DND-41 (cell line): ENCODE data around the gene DCLK1.

Experiments
- ATAC-seq: fragments of 200-7000 bp; cut with Tn5 transposase; 3 replicates; pipeline ENCODE4 v1.9.1; 2021; ENCODE audit warnings: low read depth; ENCODE audit not compliant: insufficient read depth
- DNase-seq: peaks from one replicate; pipeline ENCODE4 v3.0.0-alpha.2; 2020
- H2AFZ ChIP-seq: 2 replicates; pipeline ENCODE4 v1.6.0; 2012; ENCODE audit warnings: low read depth, low read length
- H3K27ac ChIP-seq: 2 replicates; pipeline ENCODE4 v1.5.1; 2012; ENCODE audit warnings: low read length, inconsistent platforms
- H3K27me3 ChIP-seq: fragments of 200-600 bp; sonication (generic); 2 replicates; pipeline ENCODE4 v1.6.0; 2012; ENCODE audit warnings: low read length, mild to moderate bottlenecking, inconsistent platforms; ENCODE audit not compliant: insufficient read depth, poor library complexity
- H3K36me3 ChIP-seq: 2 replicates; pipeline ENCODE4 v1.5.1; 2012; ENCODE audit warnings: low read length, inconsistent platforms; ENCODE audit not compliant: insufficient read depth
- H3K4me1 ChIP-seq: 2 replicates; pipeline ENCODE4 v1.5.1; 2012; ENCODE audit warnings: mild to moderate bottlenecking, low read length; ENCODE audit not compliant: insufficient read depth
- H3K4me2 ChIP-seq: 2 replicates; pipeline ENCODE4 v1.6.0; 2012; ENCODE audit warnings: mild to moderate bottlenecking, moderate library complexity, low read length, inconsistent platforms; ENCODE audit not compliant: insufficient read depth
- H3K4me3 ChIP-seq, 2 experiments: fragments of 200-600 bp in 1 of 2; shearing (Covaris generic) in 1 of 2; 2 replicates each; pipeline ENCODE4 v1.5.1; 2012 to 2016; ENCODE audit warnings: inconsistent platforms in 2 of 2, low read length in 2 of 2, mild to moderate bottlenecking in 2 of 2, low read depth in 1 of 2, moderate library complexity in 1 of 2
- H3K79me2 ChIP-seq: 2 replicates; pipeline ENCODE4 v1.6.0; 2012; ENCODE audit warnings: low read length, inconsistent platforms; ENCODE audit not compliant: insufficient read depth
- H3K9ac ChIP-seq: 2 replicates; pipeline ENCODE4 v1.6.0; 2012; ENCODE audit warnings: low read depth, mild to moderate bottlenecking, inconsistent platforms, low read length, moderate library complexity
- H3K9me3 ChIP-seq: 2 replicates; pipeline ENCODE4 v1.5.1; 2012; ENCODE audit warnings: low read length, moderate library complexity, mild to moderate bottlenecking, inconsistent platforms; ENCODE audit not compliant: insufficient read depth, severe bottlenecking
- H4K20me1 ChIP-seq: 2 replicates; pipeline ENCODE4 v1.6.0; 2012; ENCODE audit warnings: low read length; ENCODE audit not compliant: insufficient read depth
- EZH2 ChIP-seq: IDR thresholded peaks from 3 replicates; pipeline ENCODE4 v1.6.1; 2012; ENCODE audit warnings: borderline replicate concordance, low read depth, mild to moderate bottlenecking, moderate library complexity, low read length, inconsistent platforms; ENCODE audit not compliant: severe bottlenecking
- TF ChIP-seq, protein P1 (sequence below): IDR thresholded peaks from 2 replicates; pipeline ENCODE4 v1.5.1; 2012; ENCODE audit warnings: borderline replicate concordance, low read length, moderate library complexity, mild to moderate bottlenecking; ENCODE audit not compliant: poor library complexity, severe bottlenecking; ENCODE audit errors: extremely low read depth

The DCLK1 gene

DNA sequence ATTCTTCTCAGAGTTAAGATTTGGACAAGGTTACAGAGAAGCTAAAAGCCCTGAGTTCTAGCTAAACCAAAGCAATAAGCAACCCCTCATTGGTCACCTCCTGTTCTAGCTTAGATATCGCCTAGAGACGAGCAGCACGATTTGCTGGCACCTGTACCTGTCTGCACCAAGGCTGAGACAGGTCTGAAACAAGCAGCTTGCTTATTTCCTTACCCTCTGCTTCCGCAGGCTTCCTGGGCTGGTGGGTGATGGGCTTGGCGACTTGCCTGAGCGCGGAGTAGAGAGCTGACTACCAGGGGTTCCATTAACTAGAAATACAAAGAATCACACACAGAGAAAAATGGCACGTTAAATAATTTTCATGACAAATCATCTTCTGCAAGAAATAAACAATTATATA, 276.9 kb downstream of the DCLK1 start:
- H2AFZ ChIP-seq: no peak overlapping the region
- no peak overlapping the region for H3K4me3 ChIP-seq
- H4K20me1 ChIP-seq: no peaks in the 10 kb centered on the region
- no peaks in the 10 kb centered on the region for H3K36me3 ChIP-seq
- H3K4me1 ChIP-seq: no peaks in the 10 kb centered on the region
- no peak overlapping the region for H3K27ac ChIP-seq
- DNase-seq (no peak), ATAC-seq (no peak)
- H3K9me3 ChIP-seq: no peaks in the 10 kb centered on the region
- no peak overlapping the region for H3K9ac ChIP-seq
- H3K79me2 ChIP-seq: no peaks in the 10 kb centered on the region
- H3K4me2 ChIP-seq: no peak overlapping the region
- H3K27me3 ChIP-seq: no peaks in the 10 kb centered on the region
- TF ChIP-seq, protein P1, sequence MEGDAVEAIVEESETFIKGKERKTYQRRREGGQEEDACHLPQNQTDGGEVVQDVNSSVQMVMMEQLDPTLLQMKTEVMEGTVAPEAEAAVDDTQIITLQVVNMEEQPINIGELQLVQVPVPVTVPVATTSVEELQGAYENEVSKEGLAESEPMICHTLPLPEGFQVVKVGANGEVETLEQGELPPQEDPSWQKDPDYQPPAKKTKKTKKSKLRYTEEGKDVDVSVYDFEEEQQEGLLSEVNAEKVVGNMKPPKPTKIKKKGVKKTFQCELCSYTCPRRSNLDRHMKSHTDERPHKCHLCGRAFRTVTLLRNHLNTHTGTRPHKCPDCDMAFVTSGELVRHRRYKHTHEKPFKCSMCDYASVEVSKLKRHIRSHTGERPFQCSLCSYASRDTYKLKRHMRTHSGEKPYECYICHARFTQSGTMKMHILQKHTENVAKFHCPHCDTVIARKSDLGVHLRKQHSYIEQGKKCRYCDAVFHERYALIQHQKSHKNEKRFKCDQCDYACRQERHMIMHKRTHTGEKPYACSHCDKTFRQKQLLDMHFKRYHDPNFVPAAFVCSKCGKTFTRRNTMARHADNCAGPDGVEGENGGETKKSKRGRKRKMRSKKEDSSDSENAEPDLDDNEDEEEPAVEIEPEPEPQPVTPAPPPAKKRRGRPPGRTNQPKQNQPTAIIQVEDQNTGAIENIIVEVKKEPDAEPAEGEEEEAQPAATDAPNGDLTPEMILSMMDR: no peak
- no peak for TF ChIP-seq EZH2

DNA sequence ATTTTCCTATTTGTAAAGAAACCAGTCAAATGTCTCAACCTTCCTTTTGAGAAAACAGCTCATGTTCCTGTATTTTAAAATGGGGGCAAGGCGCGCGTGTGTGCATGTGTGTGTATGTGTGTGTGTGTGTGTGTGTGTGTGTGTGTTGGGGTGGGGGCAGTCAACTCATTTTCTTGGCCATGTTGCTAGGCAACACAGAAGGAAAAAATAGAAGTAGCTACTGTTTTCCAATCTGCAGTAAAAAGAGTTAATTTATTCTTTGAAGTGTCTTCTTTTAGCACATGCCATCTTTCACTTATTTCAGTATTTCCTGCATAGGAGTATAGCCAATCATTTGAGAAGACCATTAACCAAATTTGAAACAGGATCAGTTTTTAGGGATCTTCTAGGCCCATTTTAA, 279.3 kb downstream of the DCLK1 start:
- no peaks in the 10 kb centered on the region for H3K36me3 ChIP-seq
- no peak for TF ChIP-seq EZH2
- DNase-seq: no peak

DNA sequence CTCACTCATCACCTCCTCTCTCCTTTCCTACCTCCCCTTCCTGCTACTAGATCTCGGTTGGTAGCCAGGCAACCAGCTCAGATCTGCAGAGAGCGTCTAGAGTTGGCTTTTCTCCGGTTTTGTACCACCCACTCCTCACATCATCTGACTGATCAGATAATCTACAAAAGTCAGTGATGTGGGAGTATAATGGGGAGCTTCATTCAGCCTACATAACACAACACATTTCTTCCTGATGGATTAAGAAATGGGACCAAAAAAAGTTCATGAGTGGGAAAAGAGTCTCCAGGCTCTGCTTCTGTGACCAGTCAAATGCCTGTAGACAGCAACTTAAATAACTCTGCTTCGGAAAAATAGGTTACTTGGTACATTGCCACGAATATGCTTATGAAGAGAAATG, 279.8 kb downstream of the DCLK1 start:
- Histone ChIP-seq H3K4me3 (no peak overlapping the region), H3K4me2 (no peak overlapping the region), H3K9me3 (no peaks in the 10 kb centered on the region), H3K27me3 (no peaks in the 10 kb centered on the region), H2AFZ (no peak overlapping the region), H3K36me3 (no peaks in the 10 kb centered on the region), H4K20me1 (no peaks in the 10 kb centered on the region), H3K79me2 (no peaks in the 10 kb centered on the region), H3K27ac (no peak overlapping the region), H3K4me1 (no peaks in the 10 kb centered on the region), H3K9ac (no peak overlapping the region)
- DNase-seq (no peak), ATAC-seq (no peak)
- no peak for TF ChIP-seq EZH2
- TF ChIP-seq, protein P1: no peak

More for the DNA sequence above, 279.3 kb downstream of the DCLK1 start:
- Histone ChIP-seq H3K9ac (no peak overlapping the region), H3K27me3 (no peaks in the 10 kb centered on the region), H3K4me2 (no peak overlapping the region), H3K27ac (no peak overlapping the region), H2AFZ (no peak overlapping the region), H4K20me1 (no peaks in the 10 kb centered on the region), H3K79me2 (no peaks in the 10 kb centered on the region), H3K9me3 (no peaks in the 10 kb centered on the region), H3K4me3 (no peak overlapping the region), H3K4me1 (no peaks in the 10 kb centered on the region)
- ATAC-seq: no peak

DNA sequence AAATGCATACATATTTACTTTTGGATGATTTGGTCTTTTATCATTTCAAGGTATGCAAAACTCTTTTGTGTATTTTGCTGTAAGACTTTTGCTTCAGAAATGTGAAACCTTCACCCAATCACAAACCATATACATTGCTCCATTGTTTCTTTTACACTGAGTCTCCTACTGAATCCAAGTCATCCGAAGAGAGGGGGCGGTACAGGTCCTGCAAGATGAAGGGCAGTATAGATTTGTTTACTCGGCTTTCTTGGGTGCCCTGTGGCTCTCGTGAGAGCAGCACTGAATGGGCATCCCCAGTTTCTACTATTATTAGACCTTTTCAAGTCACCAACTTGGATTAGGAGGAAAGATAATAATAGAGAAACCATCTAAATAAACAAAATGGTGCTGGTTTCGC, 280.6 kb downstream of the DCLK1 start:
- H4K20me1 ChIP-seq: no peaks in the 10 kb centered on the region
- ATAC-seq (no peak), DNase-seq (no peak)
- no peak for TF ChIP-seq EZH2
- TF ChIP-seq, protein P1: no peak
- H3K4me3 ChIP-seq: no peak overlapping the region
- no peak overlapping the region for H3K4me2 ChIP-seq
- H3K4me1 ChIP-seq: no peaks in the 10 kb centered on the region
- H3K9me3 ChIP-seq: no peaks in the 10 kb centered on the region
- H3K27ac ChIP-seq: no peak overlapping the region
- no peaks in the 10 kb centered on the region for H3K27me3 ChIP-seq
- H3K79me2 ChIP-seq: no peaks in the 10 kb centered on the region
- H2AFZ ChIP-seq: no peak overlapping the region
- H3K36me3 ChIP-seq: no peaks in the 10 kb centered on the region
- no peak overlapping the region for H3K9ac ChIP-seq
